Breast epithelium (tissue), 4 donors: ENCODE data around the gene CDK14. TPM values are rescaled to one million over a fixed set of nuclear protein-coding genes. Genes with fewer than 3 reads are reported as not detected.

Experiments
- DNase-seq, 2 donors: peaks; one replicate each; pipeline ENCODE4 v3.0.0-alpha.2; 2019; ENCODE audit warnings: low spot score in 2 of 2
- H3K27ac ChIP-seq, 2 donors: fragments of 200-600 bp; sonication (generic) in 1 of 2; one replicate each; pipeline ENCODE4 v1.5.1; 2016 to 2019; ENCODE audit warnings: mild to moderate bottlenecking in 1 of 2
- H3K27me3 ChIP-seq, 2 donors: fragments of 200-600 bp; sonication (generic) in 1 of 2; one replicate each; pipeline versions ENCODE4 v1.5.1 to v1.6.0; 2017 to 2019; ENCODE audit warnings: control low read depth in 1 of 2, mild to moderate bottlenecking in 1 of 2
- H3K36me3 ChIP-seq: fragments of 200-600 bp; one replicate; pipeline ENCODE4 v1.5.1; 2019
- H3K4me1 ChIP-seq, 2 donors: fragments of 200-600 bp; sonication (generic); one replicate each; pipeline ENCODE4 v1.5.1; 2016 to 2019; ENCODE audit warnings: control low read depth in 1 of 2
- H3K4me3 ChIP-seq, 3 donors: fragments of 200-600 bp; sonication (generic); 1 replicate in 2 of 3; 2 replicates in 1 of 3; pipeline ENCODE4 v1.5.1; 2016 to 2019; ENCODE audit warnings: mild to moderate bottlenecking in 3 of 3, moderate library complexity in 2 of 3
- H3K9me3 ChIP-seq, 2 donors: fragments of 200-600 bp; sonication (generic) in 1 of 2; one replicate each; pipeline ENCODE4 v1.5.1; 2016 to 2019; ENCODE audit warnings: control low read depth in 1 of 2
- CTCF ChIP-seq, 3 donors: fragments of 450-650 bp; IDR thresholded peaks; one replicate each; pipeline ENCODE4 v1.5.1; 2016 to 2017; ENCODE audit warnings: antibody characterized with exemption in 3 of 3, mild to moderate bottlenecking in 3 of 3, moderate library complexity in 3 of 3
- POLR2A ChIP-seq: fragments of 450-650 bp; IDR thresholded peaks from one replicate; pipeline ENCODE4 v1.6.1; 2016; ENCODE audit warnings: antibody characterized with exemption, mild to moderate bottlenecking, moderate library complexity
- POLR2AphosphoS5 ChIP-seq, 3 donors: sonication (generic); formaldehyde crosslinking; IDR thresholded peaks; one replicate each; pipeline ENCODE4 v1.6.1; 2017; ENCODE audit warnings: antibody characterized with exemption in 3 of 3
- intact Hi-C: fragments of 100-400 bp; cut with DNase I; formaldehyde crosslinking; loops from one replicate; pipeline ENCODE4 v1.15.1; 2023; ENCODE audit warnings: low total_unique reads
- total RNA-seq, 3 donors: library from RNA; depleted of rRNA; stranded (reverse); fragments of >200 nt; gene quantifications; one replicate each; pipeline ENCODE4 v1.1.0, GENCODE V29; 2016

The CDK14 gene
- total RNA-seq, 3 donors from 2014 or later: 16.3 to 64.7 (median 29.8) TPM

DNA sequence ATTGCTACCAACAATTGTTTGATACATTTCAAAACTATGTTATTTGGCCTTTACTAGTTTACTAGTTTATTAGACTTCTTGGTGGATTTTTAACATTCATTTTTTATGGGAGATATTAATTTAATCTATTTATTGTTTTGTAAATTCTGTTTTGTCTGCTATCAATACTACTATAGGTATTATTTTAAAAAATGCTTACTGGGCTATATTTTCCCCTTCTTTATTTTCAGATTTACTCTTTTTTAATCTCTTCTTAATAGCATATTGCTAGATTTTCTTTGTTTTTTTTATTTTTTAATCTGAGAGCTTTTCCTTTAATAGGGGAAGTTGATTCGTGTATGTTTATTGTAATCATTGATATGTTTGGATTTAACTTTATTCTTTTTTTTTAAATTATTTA lies 147.5 kb downstream of the CDK14 start:
- DNase-seq: no peak
- H3K27me3 ChIP-seq: no peaks in the 10 kb centered on the region
- no peaks in the 10 kb centered on the region for H3K9me3 ChIP-seq
- no peak overlapping the region for H3K4me3 ChIP-seq
- H3K4me1 ChIP-seq: no peaks in the 10 kb centered on the region
- TF ChIP-seq POLR2A (no peak), CTCF (IDR thresholded peaks at IDR 0.05) (no peak), POLR2AphosphoS5 (IDR thresholded peaks at IDR 0.05) (no peak)
- intact Hi-C loops: loop anchor here (10.0 kb wide), 1 partner anchor 739 kb away; no protein-coding TSS in a partner anchor
- H3K36me3 ChIP-seq: no peaks in the 10 kb centered on the region
- H3K27ac ChIP-seq: no peak overlapping the region

GRCh38 chr7:90747516-90747915 lies 151.4 kb downstream of the CDK14 start:
- intact Hi-C loops: loop anchor here (10.0 kb wide), 1 partner anchor 743 kb away; no protein-coding TSS in a partner anchor
- no peak overlapping the region for H3K4me3 ChIP-seq
- H3K27me3 ChIP-seq: no peaks in the 10 kb centered on the region
- TF ChIP-seq POLR2A (no peak), POLR2AphosphoS5 (IDR thresholded peaks at IDR 0.05) (no peak), CTCF (IDR thresholded peaks at IDR 0.05) (no peak)
- no peak overlapping the region for H3K27ac ChIP-seq
- no peaks in the 10 kb centered on the region for H3K36me3 ChIP-seq
- DNase-seq: no peak
- H3K4me1 ChIP-seq: no peaks in the 10 kb centered on the region
- H3K9me3 ChIP-seq: no peaks in the 10 kb centered on the region

DNA sequence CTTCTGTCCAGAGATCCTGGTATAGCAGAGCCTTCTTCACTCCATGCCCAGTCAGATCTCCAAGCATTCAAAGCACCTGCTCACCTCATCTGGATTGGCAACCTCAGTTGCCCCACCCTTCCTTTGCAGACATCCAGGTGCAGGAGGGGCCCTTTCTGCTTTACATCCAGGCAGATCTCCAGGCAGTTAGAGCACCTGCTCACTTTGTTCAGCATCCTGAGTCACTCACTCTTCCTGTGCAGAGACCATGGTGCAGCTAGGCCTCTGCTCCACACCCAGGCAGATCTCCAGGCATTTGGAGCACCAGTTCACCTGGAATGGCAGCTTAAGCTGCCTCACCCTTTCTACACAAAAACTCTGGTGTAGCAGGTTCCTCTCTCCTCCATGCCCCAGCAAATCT lies 153.1 kb downstream of the CDK14 start:
- Histone ChIP-seq H3K4me1 (no peaks in the 10 kb centered on the region), H3K27me3 (no peaks in the 10 kb centered on the region), H3K4me3 (no peak overlapping the region), H3K27ac (no peak overlapping the region), H3K36me3 (no peaks in the 10 kb centered on the region), H3K9me3 (no peaks in the 10 kb centered on the region)
- intact Hi-C loops: loop anchor here (10.0 kb wide), 1 partner anchor 744 kb away; no protein-coding TSS in a partner anchor
- no peak for DNase-seq
- TF ChIP-seq POLR2AphosphoS5 (IDR thresholded peaks at IDR 0.05): no peak
- TF ChIP-seq CTCF (IDR thresholded peaks at IDR 0.05): no peak
- no peak for TF ChIP-seq POLR2A

DNA sequence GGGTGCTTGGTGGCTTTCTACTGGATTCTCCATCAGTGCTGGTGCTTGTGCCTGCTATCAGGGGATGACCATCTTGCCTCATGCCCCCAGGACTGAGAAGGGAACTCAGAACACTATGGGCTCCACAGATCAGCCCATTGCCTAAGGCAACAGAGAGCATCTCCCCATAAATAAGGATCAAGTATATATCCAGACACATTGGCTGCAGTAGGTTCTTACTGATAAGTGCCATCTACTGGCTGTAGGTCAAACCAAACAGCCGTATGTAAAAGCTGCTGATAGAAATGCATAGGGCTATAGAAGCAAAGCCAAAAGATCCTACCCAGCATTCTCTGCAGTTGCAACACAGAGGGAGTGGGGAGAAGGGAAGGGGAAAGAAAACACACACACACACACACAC lies 153.7 kb downstream of the CDK14 start:
- H3K4me1 ChIP-seq: no peaks in the 10 kb centered on the region

GRCh38 chr7:90751595-90751994 lies 155.5 kb downstream of the CDK14 start:
- TF ChIP-seq POLR2AphosphoS5 (IDR thresholded peaks at IDR 0.05) (no peak), CTCF (IDR thresholded peaks at IDR 0.05) (no peak), POLR2A (no peak)
- Histone ChIP-seq H3K4me1 (no peaks in the 10 kb centered on the region), H3K36me3 (no peaks in the 10 kb centered on the region), H3K9me3 (no peaks in the 10 kb centered on the region), H3K27ac (no peak overlapping the region), H3K27me3 (no peaks in the 10 kb centered on the region), H3K4me3 (no peak overlapping the region)
- intact Hi-C loops: no loop called here
- DNase-seq: no peak

More for the DNA sequence above, 153.7 kb downstream of the CDK14 start:
- H3K36me3 ChIP-seq: no peaks in the 10 kb centered on the region
- DNase-seq: no peak
- intact Hi-C loops: loop anchor here (10.0 kb wide), 1 partner anchor 745 kb away; no protein-coding TSS in a partner anchor
- TF ChIP-seq CTCF (IDR thresholded peaks at IDR 0.05): no peak
- no peak for TF ChIP-seq POLR2AphosphoS5 (IDR thresholded peaks at IDR 0.05)
- no peak for TF ChIP-seq POLR2A
- no peaks in the 10 kb centered on the region for H3K27me3 ChIP-seq
- H3K27ac ChIP-seq: no peak overlapping the region
- no peak overlapping the region for H3K4me3 ChIP-seq
- no peaks in the 10 kb centered on the region for H3K9me3 ChIP-seq
